ENCODE data around the gene SERTM1.

SERTM1 gene

DNA sequence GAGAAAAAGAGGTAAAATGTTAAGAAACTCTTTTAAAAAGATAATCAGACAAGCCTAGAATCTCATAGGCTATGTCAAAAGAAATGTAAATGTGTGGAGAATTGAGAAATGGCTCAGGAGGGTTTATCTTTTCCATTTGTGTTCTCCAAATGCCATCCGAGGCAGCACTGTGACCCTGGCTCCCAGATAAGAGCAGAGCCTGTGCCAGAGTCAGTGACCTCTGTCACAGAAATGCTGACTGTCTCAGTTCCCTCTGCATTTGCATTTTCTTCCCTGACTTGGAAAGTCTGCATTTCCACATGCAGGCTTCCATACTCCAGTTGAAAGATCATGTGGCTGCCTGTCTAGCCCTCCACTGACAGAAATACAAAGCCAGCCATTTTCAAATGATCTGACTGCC lies 42.0 kb downstream of the SERTM1 start:
- no peak for DNase-seq (ENCODE audit: low spot score)
- in situ Hi-C loops (cut with MboI; ENCODE audit: low sequenced_read_pairs, unreplicated experiment): no loop called here
- TF ChIP-seq, protein P1, sequence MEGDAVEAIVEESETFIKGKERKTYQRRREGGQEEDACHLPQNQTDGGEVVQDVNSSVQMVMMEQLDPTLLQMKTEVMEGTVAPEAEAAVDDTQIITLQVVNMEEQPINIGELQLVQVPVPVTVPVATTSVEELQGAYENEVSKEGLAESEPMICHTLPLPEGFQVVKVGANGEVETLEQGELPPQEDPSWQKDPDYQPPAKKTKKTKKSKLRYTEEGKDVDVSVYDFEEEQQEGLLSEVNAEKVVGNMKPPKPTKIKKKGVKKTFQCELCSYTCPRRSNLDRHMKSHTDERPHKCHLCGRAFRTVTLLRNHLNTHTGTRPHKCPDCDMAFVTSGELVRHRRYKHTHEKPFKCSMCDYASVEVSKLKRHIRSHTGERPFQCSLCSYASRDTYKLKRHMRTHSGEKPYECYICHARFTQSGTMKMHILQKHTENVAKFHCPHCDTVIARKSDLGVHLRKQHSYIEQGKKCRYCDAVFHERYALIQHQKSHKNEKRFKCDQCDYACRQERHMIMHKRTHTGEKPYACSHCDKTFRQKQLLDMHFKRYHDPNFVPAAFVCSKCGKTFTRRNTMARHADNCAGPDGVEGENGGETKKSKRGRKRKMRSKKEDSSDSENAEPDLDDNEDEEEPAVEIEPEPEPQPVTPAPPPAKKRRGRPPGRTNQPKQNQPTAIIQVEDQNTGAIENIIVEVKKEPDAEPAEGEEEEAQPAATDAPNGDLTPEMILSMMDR (IDR thresholded peaks at IDR 0.05; ENCODE audit: borderline replicate concordance, control extremely low read depth, extremely low read depth, insufficient read depth, missing control alignments): no peak

DNA sequence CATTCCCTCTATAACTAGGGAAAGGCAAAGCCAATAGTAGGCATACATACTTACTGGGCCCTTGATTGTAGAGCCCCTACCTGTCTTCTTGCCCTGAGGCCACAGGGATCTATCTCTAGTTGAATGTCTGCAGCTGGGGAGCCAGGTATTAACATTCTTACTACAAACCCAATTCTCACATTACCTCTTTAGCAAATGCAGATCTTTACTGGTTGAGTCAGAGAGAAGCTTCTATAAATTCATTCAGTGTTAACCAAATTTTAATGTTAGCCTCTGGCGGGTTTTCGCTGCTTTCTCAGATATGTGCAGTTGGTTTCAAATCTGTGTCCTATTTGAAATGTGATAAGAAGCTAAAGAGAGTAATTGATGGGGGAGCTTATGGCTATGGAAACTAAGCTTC lies 43.2 kb downstream of the SERTM1 start:
- no peak for DNase-seq (ENCODE audit: low spot score)
- in situ Hi-C loops (cut with MboI; ENCODE audit: low sequenced_read_pairs, unreplicated experiment): no loop called here
- TF ChIP-seq, protein P1 (IDR thresholded peaks at IDR 0.05; ENCODE audit: borderline replicate concordance, control extremely low read depth, extremely low read depth, insufficient read depth, missing control alignments): no peak

DNA sequence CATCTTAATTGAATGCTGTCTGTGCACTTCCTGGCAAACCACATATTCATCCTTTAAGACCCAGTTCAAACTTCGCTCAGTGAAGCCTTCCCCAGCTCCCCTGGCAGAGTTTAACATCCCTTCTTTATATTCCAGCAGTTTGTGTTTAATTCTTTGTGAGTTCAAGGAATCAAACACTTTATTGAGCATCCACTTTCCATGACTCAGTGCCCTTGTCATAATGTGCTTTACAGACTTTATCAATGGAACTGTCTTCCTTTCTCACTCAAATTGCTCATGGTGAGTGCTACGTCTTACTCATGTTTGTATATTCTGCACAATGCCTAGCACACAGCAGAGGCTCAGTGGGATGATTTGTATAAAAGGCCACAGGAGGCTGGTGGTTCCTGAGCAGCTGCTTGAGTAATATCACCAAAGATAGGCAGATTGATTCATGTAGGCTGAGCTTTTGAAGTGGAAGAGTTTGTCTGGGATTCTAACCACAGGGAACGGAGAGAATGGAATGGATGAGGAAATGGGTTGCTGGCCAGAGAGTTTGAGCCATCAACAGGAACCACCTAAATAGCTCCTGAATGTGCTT lies 44.2 kb downstream of the SERTM1 start:
- in situ Hi-C loops (cut with MboI; ENCODE audit: low sequenced_read_pairs, unreplicated experiment): no loop called here
- DNase-seq (ENCODE audit: low spot score): no peak
- TF ChIP-seq, protein P1 (IDR thresholded peaks at IDR 0.05; ENCODE audit: borderline replicate concordance, control extremely low read depth, extremely low read depth, insufficient read depth, missing control alignments): no peak

DNA sequence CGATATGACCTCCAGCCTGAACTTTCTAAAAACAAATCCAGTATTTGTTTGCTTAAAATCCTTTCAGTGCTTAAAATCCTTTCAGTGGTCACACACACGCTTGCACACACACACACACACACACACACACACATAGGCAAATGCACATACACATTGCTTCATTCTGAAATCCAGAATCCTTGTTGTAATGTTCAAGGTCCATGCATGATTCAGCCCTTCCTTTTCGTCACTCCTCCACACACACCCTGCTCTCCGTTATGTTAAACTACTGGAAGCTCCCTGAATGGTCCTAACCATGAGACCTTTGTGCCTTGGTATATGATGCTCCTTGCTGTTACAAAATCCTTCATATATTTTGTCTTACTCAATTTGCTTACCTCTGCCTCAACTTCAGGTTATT lies 44.9 kb downstream of the SERTM1 start:
- DNase-seq (ENCODE audit: low spot score): no peak
- in situ Hi-C loops (cut with MboI; ENCODE audit: low sequenced_read_pairs, unreplicated experiment): no loop called here
- TF ChIP-seq, protein P1 (IDR thresholded peaks at IDR 0.05; ENCODE audit: borderline replicate concordance, control extremely low read depth, extremely low read depth, insufficient read depth, missing control alignments): no peak

DNA sequence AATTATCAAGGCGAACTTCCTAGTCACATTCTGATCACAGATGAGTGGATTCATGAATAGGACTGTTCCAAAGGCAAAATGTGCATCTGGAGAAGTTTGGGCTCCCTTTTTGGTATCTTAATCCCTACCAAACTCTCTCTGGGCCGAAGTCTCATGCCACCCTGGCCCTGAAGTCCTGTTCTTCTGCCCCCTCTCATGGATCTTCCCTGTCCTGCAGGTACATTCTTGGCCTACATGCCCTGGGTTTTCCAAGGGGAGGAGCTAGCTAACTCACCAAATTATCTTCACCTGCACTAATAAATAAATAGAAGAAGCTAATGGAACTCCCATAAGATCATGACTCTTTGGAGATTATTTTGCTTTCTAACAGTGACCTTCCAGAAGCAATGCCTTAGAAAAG lies 50.3 kb downstream of the SERTM1 start:
- in situ Hi-C loops (cut with MboI; ENCODE audit: low sequenced_read_pairs, unreplicated experiment): no loop called here
- no peak for DNase-seq (ENCODE audit: low spot score)
- TF ChIP-seq, protein P1 (IDR thresholded peaks at IDR 0.05; ENCODE audit: borderline replicate concordance, control extremely low read depth, extremely low read depth, insufficient read depth, missing control alignments): no peak

DNA sequence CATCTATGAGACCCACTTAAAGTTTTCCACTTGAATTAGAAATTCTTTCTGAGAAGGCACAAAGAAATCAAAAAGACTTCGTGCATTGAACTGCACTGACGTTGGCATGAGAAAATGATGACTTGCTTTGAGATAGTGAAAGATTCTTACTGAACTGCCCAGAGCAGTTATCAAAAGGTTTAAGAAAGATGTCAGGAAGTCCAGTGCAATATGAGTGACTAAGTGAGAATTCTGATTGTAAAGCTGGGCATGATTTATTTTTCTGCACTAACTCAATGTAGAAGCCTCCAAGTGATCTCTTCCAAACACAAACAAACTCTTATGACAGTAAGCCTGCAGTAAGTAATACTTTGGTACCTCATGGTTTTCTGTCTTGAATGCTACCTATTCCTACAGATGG lies 52.1 kb downstream of the SERTM1 start:
- TF ChIP-seq, protein P1 (IDR thresholded peaks at IDR 0.05; ENCODE audit: borderline replicate concordance, control extremely low read depth, extremely low read depth, insufficient read depth, missing control alignments): no peak
- in situ Hi-C loops (cut with MboI; ENCODE audit: low sequenced_read_pairs, unreplicated experiment): no loop called here
- no peak for DNase-seq (ENCODE audit: low spot score)

Data from GM13976 (cell line).